ENCODE measurements around the gene CLK1.

The CLK1 gene

GRCh38 chr2:200878289-200878880 is 13.9 kb upstream of the CLK1 start:
- no peak overlapping the region for H3K4me2 ChIP-seq
- no peaks in the 10 kb centered on the region; a peak in 1 of 20 replicates for H3K4me1 ChIP-seq
- no peaks in the 10 kb centered on the region for H3K9me3 ChIP-seq (replicated peaks in 1 of 11)
- no peaks in the 10 kb centered on the region for H4K20me1 ChIP-seq
- no peak overlapping the region for H3K9ac ChIP-seq
- peaks cover 80 to 100% (median 96%) of the 10 kb centered on the region in 11 experiments for H3K36me3 ChIP-seq
- H3K27me3 ChIP-seq, result no peaks in the 10 kb centered on the region
- H3K27ac ChIP-seq, result no peak overlapping the region
- H3K4me3 ChIP-seq, result no peak overlapping the region
- TF ChIP-seq Cebpa-rat (IDR thresholded peaks at IDR 0.05), result no peak

DNA sequence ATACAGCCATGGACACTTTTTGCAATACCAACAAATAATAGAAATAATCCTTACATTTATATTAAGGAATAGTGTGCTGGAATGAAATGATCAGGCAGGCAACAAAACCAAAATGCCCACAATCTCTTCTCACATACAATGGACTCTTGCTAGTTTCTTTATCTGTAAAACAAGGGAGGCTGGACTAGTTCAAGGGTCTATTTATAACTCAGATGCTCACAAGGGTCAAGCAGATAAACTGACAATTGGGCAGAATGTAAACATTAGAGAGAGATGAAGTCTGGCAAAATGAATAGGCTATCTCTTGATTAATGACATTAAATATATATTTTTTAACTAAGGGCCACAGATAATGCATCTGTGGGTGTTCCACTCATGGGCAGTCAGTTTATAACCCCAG is 13.0 kb upstream of the CLK1 start:
- H3K4me1 ChIP-seq, result peaks cover 0 to 9% (median 0%) of the 10 kb centered on the region in 10 experiments; a peak in 5 of 20 replicates
- H3K27ac ChIP-seq, result no peak overlapping the region
- TF ChIP-seq Cebpa-rat (IDR thresholded peaks at IDR 0.05), result no peak
- no peak overlapping the region for H3K9ac ChIP-seq
- H4K20me1 ChIP-seq, result no peaks in the 10 kb centered on the region
- no peaks in the 10 kb centered on the region for H3K9me3 ChIP-seq (replicated peaks in 1 of 11)
- H3K4me2 ChIP-seq, result no peak overlapping the region
- H3K27me3 ChIP-seq, result no peaks in the 10 kb centered on the region
- H3K36me3 ChIP-seq, result peaks cover 80 to 100% (median 96%) of the 10 kb centered on the region in 11 experiments
- no peak overlapping the region for H3K4me3 ChIP-seq

GRCh38 chr2:200873560-200873959 is 9.1 kb upstream of the CLK1 start:
- Histone ChIP-seq H4K20me1 (no peaks in the 10 kb centered on the region), H3K36me3 (peaks cover 69 to 89% (median 78%) of the 10 kb centered on the region in 11 experiments), H3K4me1 (peaks cover 0 to 31% (median 15%) of the 10 kb centered on the region in 10 experiments; a peak in 14 of 20 replicates), H3K9me3 (replicated peaks in 1 of 11) (no peaks in the 10 kb centered on the region), H3K27ac (no peak overlapping the region), H3K4me3 (no peak overlapping the region), H3K9ac (no peak overlapping the region), H3K27me3 (no peaks in the 10 kb centered on the region), H3K4me2 (no peak overlapping the region)
- no peak for TF ChIP-seq Cebpa-rat (IDR thresholded peaks at IDR 0.05)

GRCh38 chr2:200871151-200871550 is 6.7 kb upstream of the CLK1 start:
- Histone ChIP-seq H3K36me3 (peaks cover 53 to 68% (median 57%) of the 10 kb centered on the region in 11 experiments), H4K20me1 (no peaks in the 10 kb centered on the region), H3K4me3 (no peak overlapping the region), H3K9me3 (replicated peaks in 1 of 11) (no peaks in the 10 kb centered on the region), H3K9ac (no peak overlapping the region), H3K27me3 (no peaks in the 10 kb centered on the region), H3K4me1 (peaks cover 6 to 55% (median 31%) of the 10 kb centered on the region in 10 experiments; a peak in 16 of 20 replicates), H3K27ac (no peak overlapping the region; a peak in 1 of 22 replicates), H3K4me2 (peak overlapping the region in 6 of 11 experiments; percentile 16 to 49 (median 28); a peak in 7 of 22 replicates)
- peak in 3 of 11 experiments; percentile 45 to 71 (median 48); a peak in 6 of 22 replicates for TF ChIP-seq Cebpa-rat (IDR thresholded peaks at IDR 0.05)

- Histone ChIP-seq H3K27ac (peak overlapping the region in 2 of 11 experiments; percentile 43 to 48; a peak in 2 of 22 replicates), H3K27me3 (no peaks in the 10 kb centered on the region), H3K4me3 (no peak overlapping the region), H3K4me1 (peaks cover 13 to 69% (median 41%) of the 10 kb centered on the region in 10 experiments; a peak in 19 of 20 replicates), H4K20me1 (no peaks in the 10 kb centered on the region), H3K9ac (0 out of 22 replicates have a peak overlapping the region, but pooled peaks of 1 of the 11 experiments have one; percentile 1), H3K9me3 (replicated peaks in 1 of 11) (no peaks in the 10 kb centered on the region), H3K4me2 (peak overlapping the region in 9 of 11 experiments; percentile 11 to 84 (median 63); a peak in 14 of 22 replicates), H3K36me3 (peaks cover 33 to 46% (median 38%) of the 10 kb centered on the region in 11 experiments)
- no peak for TF ChIP-seq Cebpa-rat (IDR thresholded peaks at IDR 0.05)
Observed at GRCh38 chr2:200869014-200869413, 4.6 kb upstream of the CLK1 start.

DNA sequence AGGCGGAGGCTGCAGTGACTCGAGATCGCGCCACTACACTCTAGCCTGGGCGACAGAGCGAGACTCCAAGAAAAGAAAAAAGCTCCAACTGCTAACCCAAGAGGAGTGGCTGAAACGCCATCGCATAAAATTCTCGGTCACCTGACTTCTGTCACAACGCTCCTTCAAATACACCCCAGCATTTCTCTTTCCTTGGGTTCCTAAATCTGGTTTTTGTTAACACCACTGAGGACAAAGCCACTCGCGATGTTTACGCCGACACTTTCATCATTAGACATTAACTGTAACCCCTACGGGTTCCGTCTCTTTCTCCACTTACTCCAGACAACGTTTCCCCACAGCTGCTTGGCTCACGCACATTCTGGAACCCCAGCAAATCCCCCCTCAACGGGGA is 679 bp downstream of the CLK1 start:
- Histone ChIP-seq H3K27ac (peak overlapping the region; percentile 97 to 100 (median 99)), H3K27me3 (no peaks in the 10 kb centered on the region), H3K9me3 (replicated peaks in 1 of 11) (no peaks in the 10 kb centered on the region), H4K20me1 (peaks cover 47 to 50% (median 49%) of the 10 kb centered on the region in 11 experiments), H3K4me2 (peak overlapping the region; percentile 79 to 98 (median 90); a peak in 21 of 22 replicates), H3K9ac (peak overlapping the region; percentile 96 to 100 (median 99)), H3K36me3 (peaks cover 26 to 42% (median 32%) of the 10 kb centered on the region in 11 experiments), H3K4me3 (peak overlapping the region; percentile 74 to 99 (median 90)), H3K4me1 (peaks cover 26 to 69% (median 44%) of the 10 kb centered on the region in 10 experiments)
- TF ChIP-seq Cebpa-rat (IDR thresholded peaks at IDR 0.05), result no peak

- peak overlapping the region; percentile 96 to 100 (median 99) for H3K9ac ChIP-seq
- no peak for TF ChIP-seq Cebpa-rat (IDR thresholded peaks at IDR 0.05)
- peaks cover 26 to 63% (median 38%) of the 10 kb centered on the region in 10 experiments for H3K4me1 ChIP-seq
- peak overlapping the region; percentile 97 to 100 (median 99) for H3K27ac ChIP-seq
- no peaks in the 10 kb centered on the region for H3K9me3 ChIP-seq (replicated peaks in 1 of 11)
- peak overlapping the region; percentile 79 to 98 (median 90) for H3K4me2 ChIP-seq
- H3K36me3 ChIP-seq, result peaks cover 38 to 54% (median 45%) of the 10 kb centered on the region in 11 experiments
- peaks cover 59 to 62% (median 61%) of the 10 kb centered on the region in 11 experiments for H4K20me1 ChIP-seq
- peak overlapping the region; percentile 74 to 99 (median 90) for H3K4me3 ChIP-seq
- H3K27me3 ChIP-seq, result no peaks in the 10 kb centered on the region
Observed at GRCh38 chr2:200862532-200863000, 1.9 kb downstream of the CLK1 start.

- Histone ChIP-seq H3K4me2 (peak overlapping the region; percentile 79 to 98 (median 90)), H3K36me3 (peaks cover 47 to 63% (median 53%) of the 10 kb centered on the region in 11 experiments), H3K27me3 (no peaks in the 10 kb centered on the region), H3K9me3 (replicated peaks in 1 of 11) (no peaks in the 10 kb centered on the region), H3K4me1 (peaks cover 21 to 55% (median 29%) of the 10 kb centered on the region in 10 experiments), H3K27ac (peak overlapping the region in 10 of 11 experiments; percentile 32 to 100 (median 99); a peak in 19 of 22 replicates), H4K20me1 (peaks cover 67 to 71% (median 70%) of the 10 kb centered on the region in 11 experiments), H3K9ac (peak overlapping the region; percentile 96 to 100 (median 99)), H3K4me3 (peak overlapping the region; percentile 74 to 99 (median 90))
- TF ChIP-seq Cebpa-rat (IDR thresholded peaks at IDR 0.05), result no peak
Observed at GRCh38 chr2:200861617-200862155, 2.8 kb downstream of the CLK1 start.

Data from BLaER1 treated with 17β-estradiol and CSF1 and Interleukin-3, amounts not matched to agents 10 nM and 100 nM (cell line).